Astrocyte (in vitro differentiated cells and primary cell): Measurements from ENCODE around the gene EGFR. TPM values are rescaled to one million over a fixed set of nuclear protein-coding genes. Genes with fewer than 3 reads are reported as not detected.

Source experiments
- DNase-seq: peaks from one replicate; pipeline ENCODE4 v3.0.0-alpha.2; 2010; ENCODE audit warnings: low read depth
- FAIRE-seq: peaks from 2 replicates; lab custom pipeline; 2011; peaks lifted over from hg19 to GRCh38; lab: Jason Lieb, UNC
- H2AFZ ChIP-seq: 2 replicates; pipeline ENCODE4 v1.6.0; 2012; ENCODE audit warnings: low read depth, low read length, inconsistent platforms
- H3K27ac ChIP-seq: 2 replicates; pipeline ENCODE4 v1.5.1; 2011; ENCODE audit warnings: low read depth, low read length, inconsistent platforms
- H3K27me3 ChIP-seq: 2 replicates; pipeline ENCODE4 v1.6.0; 2011; ENCODE audit warnings: low read length, inconsistent platforms; ENCODE audit not compliant: insufficient read depth
- H3K36me3 ChIP-seq: 2 replicates; pipeline ENCODE4 v1.5.1; 2011; ENCODE audit warnings: low read length, inconsistent platforms; ENCODE audit not compliant: insufficient read depth
- H3K4me1 ChIP-seq: 2 replicates; pipeline ENCODE4 v1.5.1; 2011; ENCODE audit warnings: low read length, inconsistent platforms; ENCODE audit not compliant: insufficient read depth
- H3K4me2 ChIP-seq: 2 replicates; pipeline ENCODE4 v1.6.0; 2012; ENCODE audit warnings: low read length, inconsistent platforms
- H3K4me3 ChIP-seq: 2 replicates; pipeline ENCODE4 v1.5.1; 2011; ENCODE audit warnings: low read depth, mild to moderate bottlenecking, low read length, inconsistent platforms; ENCODE audit not compliant: insufficient read depth
- H3K79me2 ChIP-seq: 2 replicates; pipeline ENCODE4 v1.6.0; 2012; ENCODE audit warnings: mild to moderate bottlenecking, low read length, inconsistent platforms; ENCODE audit not compliant: insufficient read depth
- H3K9ac ChIP-seq: 2 replicates; pipeline ENCODE4 v1.6.0; 2012; ENCODE audit warnings: mild to moderate bottlenecking, low read length, inconsistent platforms
- H3K9me3 ChIP-seq: 2 replicates; pipeline ENCODE4 v1.5.1; 2012; ENCODE audit warnings: low read depth, mild to moderate bottlenecking, low read length, inconsistent platforms; ENCODE audit not compliant: insufficient read depth
- H4K20me1 ChIP-seq: 2 replicates; pipeline ENCODE4 v1.6.0; 2012; ENCODE audit warnings: low read length, inconsistent platforms; ENCODE audit not compliant: insufficient read depth
- H3K27ac Mint-ChIP-seq: one replicate; pipeline ENCODE4 v1.8.0; 2021; ENCODE audit warnings: mild to moderate bottlenecking, mixed read lengths; ENCODE audit not compliant: unreplicated experiment
- H3K27me3 Mint-ChIP-seq: one replicate; pipeline ENCODE4 v1.8.0; 2021; ENCODE audit warnings: low read depth, mixed read lengths; ENCODE audit not compliant: unreplicated experiment
- H3K36me3 Mint-ChIP-seq: one replicate; pipeline ENCODE4 v1.8.0; 2021; ENCODE audit warnings: low read depth, mixed read lengths; ENCODE audit not compliant: unreplicated experiment
- H3K4me1 Mint-ChIP-seq: one replicate; pipeline ENCODE4 v1.8.0; 2021; ENCODE audit warnings: low read depth, mixed read lengths; ENCODE audit not compliant: unreplicated experiment
- H3K4me3 Mint-ChIP-seq: one replicate; pipeline ENCODE4 v1.8.0; 2021; ENCODE audit warnings: mild to moderate bottlenecking, moderate library complexity, mixed read lengths; ENCODE audit not compliant: unreplicated experiment
- H3K9me3 Mint-ChIP-seq: one replicate; pipeline ENCODE4 v1.8.0; 2021; ENCODE audit warnings: mild to moderate bottlenecking, mixed read lengths; ENCODE audit not compliant: unreplicated experiment
- CTCF ChIP-seq: IDR thresholded peaks from 2 replicates; pipeline ENCODE4 v1.5.1; 2011; ENCODE audit warnings: low read depth, mild to moderate bottlenecking, inconsistent platforms, low read length, moderate library complexity; ENCODE audit not compliant: insufficient read depth
- EZH2 ChIP-seq: IDR thresholded peaks from 2 replicates; pipeline ENCODE4 v1.6.1; 2012; ENCODE audit warnings: mild to moderate bottlenecking, low read length, inconsistent platforms; ENCODE audit not compliant: insufficient read depth
- total RNA-seq: library from RNA; stranded (reverse); gene quantifications from 2 replicates; pipeline ENCODE4 v1.2.1, GENCODE V29; 2021

Gene EGFR
- total RNA-seq, 1 donor from 2014 or later = 27.3 TPM

GRCh38 chr7:55063061-55063460 is 44.2 kb downstream of the EGFR start:
- H3K4me3 ChIP-seq = no peak overlapping the region
- Mint-ChIP-seq H3K27ac (peak overlapping the region; percentile 15), H3K9me3 (no peaks in the 10 kb centered on the region), H3K4me3 (no peak overlapping the region), H3K27me3 (no peaks in the 10 kb centered on the region), H3K36me3 (no peaks in the 10 kb centered on the region), H3K4me1 (peaks cover 46% of the 10 kb centered on the region)
- DNase-seq (no peak), FAIRE-seq (no peak)
- no peaks in the 10 kb centered on the region for H3K9me3 ChIP-seq
- H3K27ac ChIP-seq = peak overlapping the region; percentile 99
- no peak overlapping the region for H3K9ac ChIP-seq
- TF ChIP-seq CTCF (no peak), EZH2 (no peak)
- peak overlapping the region; percentile 78 for H3K4me2 ChIP-seq
- H3K36me3 ChIP-seq = no peaks in the 10 kb centered on the region
- H3K79me2 ChIP-seq = peaks cover 71% of the 10 kb centered on the region
- peaks cover 56% of the 10 kb centered on the region for H3K4me1 ChIP-seq
- H2AFZ ChIP-seq = no peak overlapping the region
- no peaks in the 10 kb centered on the region for H3K27me3 ChIP-seq
- H4K20me1 ChIP-seq = no peaks in the 10 kb centered on the region

- Histone ChIP-seq H3K27me3 (no peaks in the 10 kb centered on the region), H2AFZ (no peak overlapping the region), H3K4me2 (peak overlapping the region; percentile 78), H3K4me3 (no peak overlapping the region), H3K79me2 (peaks cover 71% of the 10 kb centered on the region), H3K9ac (peak overlapping the region; percentile 45), H4K20me1 (no peaks in the 10 kb centered on the region), H3K4me1 (peaks cover 56% of the 10 kb centered on the region), H3K36me3 (no peaks in the 10 kb centered on the region), H3K27ac (peak overlapping the region; percentile 99), H3K9me3 (no peaks in the 10 kb centered on the region)
- Mint-ChIP-seq H3K9me3 (no peaks in the 10 kb centered on the region), H3K27me3 (no peaks in the 10 kb centered on the region), H3K4me3 (no peak overlapping the region), H3K4me1 (peaks cover 48% of the 10 kb centered on the region), H3K27ac (peak overlapping the region; percentile 82), H3K36me3 (no peaks in the 10 kb centered on the region)
- no peak for TF ChIP-seq EZH2
- no peak for TF ChIP-seq CTCF
- FAIRE-seq = peak; percentile 37
- DNase-seq = peak; percentile 73
Measured at GRCh38 chr7:55063633-55064032, 44.8 kb downstream of the EGFR start.

- Histone ChIP-seq H3K9me3 (no peaks in the 10 kb centered on the region), H4K20me1 (no peaks in the 10 kb centered on the region), H3K9ac (peak overlapping the region; percentile 79), H3K36me3 (no peaks in the 10 kb centered on the region), H3K27ac (peak overlapping the region; percentile 99), H3K4me1 (peaks cover 56% of the 10 kb centered on the region), H3K4me2 (peak overlapping the region; percentile 78), H2AFZ (no peak overlapping the region), H3K79me2 (peaks cover 69% of the 10 kb centered on the region), H3K4me3 (peak overlapping the region; percentile 24), H3K27me3 (no peaks in the 10 kb centered on the region)
- Mint-ChIP-seq H3K27me3 (no peaks in the 10 kb centered on the region), H3K4me1 (peaks cover 58% of the 10 kb centered on the region), H3K9me3 (no peaks in the 10 kb centered on the region), H3K36me3 (no peaks in the 10 kb centered on the region), H3K4me3 (peak overlapping the region; percentile 13), H3K27ac (peak overlapping the region; percentile 99)
- peak; percentile 98 for FAIRE-seq
- no peak for TF ChIP-seq CTCF
- no peak for TF ChIP-seq EZH2
- DNase-seq = peak; percentile 95
Measured at GRCh38 chr7:55065079-55065478, 46.3 kb downstream of the EGFR start.
